ENCODE results near the gene CRIP3.

The CRIP3 gene

GRCh38 chr6:43287717-43288679 is 20.6 kb downstream of the CRIP3 start:
- no peak for DNase-seq (ENCODE audit: low read depth)

- no peak for DNase-seq (ENCODE audit: low read depth)
These were observed 21.5 kb downstream of the CRIP3 start for GRCh38 chr6:43286980-43287716.

- DNase-seq (ENCODE audit: low read depth), result no peak
These were observed 22.1 kb downstream of the CRIP3 start for GRCh38 chr6:43286456-43286979.

GRCh38 chr6:43285832-43286231 is 22.8 kb downstream of the CRIP3 start:
- no peak for DNase-seq (ENCODE audit: low read depth)

GRCh38 chr6:43284991-43285781 is 23.4 kb downstream of the CRIP3 start:
- DNase-seq (ENCODE audit: low read depth), result no peak

GRCh38 chr6:43283905-43284304 is 24.7 kb downstream of the CRIP3 start:
- DNase-seq (ENCODE audit: low read depth), result no peak

- no peak for DNase-seq (ENCODE audit: low read depth)
These were observed 25.1 kb downstream of the CRIP3 start for GRCh38 chr6:43283514-43283901.

- no peak for DNase-seq (ENCODE audit: low read depth)
These were observed 25.8 kb downstream of the CRIP3 start for GRCh38 chr6:43282636-43283513.

GRCh38 chr6:43282060-43282459 is 26.6 kb downstream of the CRIP3 start:
- DNase-seq (ENCODE audit: low read depth), result no peak

- no peak for DNase-seq (ENCODE audit: low read depth)
These were observed 28.4 kb downstream of the CRIP3 start for GRCh38 chr6:43280234-43280633.

- DNase-seq (ENCODE audit: low read depth), result no peak
These were observed 30.0 kb downstream of the CRIP3 start for GRCh38 chr6:43278524-43279078.

- no peak for DNase-seq (ENCODE audit: low read depth)
These were observed 30.7 kb downstream of the CRIP3 start for GRCh38 chr6:43277643-43278523.

GRCh38 chr6:43277306-43277642 is 31.4 kb downstream of the CRIP3 start:
- DNase-seq (ENCODE audit: low read depth), result no peak

GRCh38 chr6:43276577-43277305 is 31.9 kb downstream of the CRIP3 start:
- no peak for DNase-seq (ENCODE audit: low read depth)

GRCh38 chr6:43275801-43276576 is 32.6 kb downstream of the CRIP3 start:
- no peak for DNase-seq (ENCODE audit: low read depth)

GRCh38 chr6:43274916-43275597 is 33.6 kb downstream of the CRIP3 start:
- no peak for DNase-seq (ENCODE audit: low read depth)

- DNase-seq (ENCODE audit: low read depth), result no peak
These were observed 34.3 kb downstream of the CRIP3 start for GRCh38 chr6:43274127-43274915.

All from stimulated activated CD8-positive, alpha-beta memory T cell treated with anti-CD3 and anti-CD28 coated beads, Interleukin-15, amount 100 ng/mL, for 1 hour (primary cell).